GM19025 (cell line): Measurements from ENCODE around the gene ABI3.

ENCODE experiments used
- ATAC-seq: cut with Tn5 transposase; IDR thresholded peaks from one replicate; pipeline ENCODE4 v1.9.1; 2021; ENCODE audit warnings: mild to moderate bottlenecking, low read depth, moderate library complexity; ENCODE audit not compliant: unreplicated experiment

The ABI3 gene

DNA sequence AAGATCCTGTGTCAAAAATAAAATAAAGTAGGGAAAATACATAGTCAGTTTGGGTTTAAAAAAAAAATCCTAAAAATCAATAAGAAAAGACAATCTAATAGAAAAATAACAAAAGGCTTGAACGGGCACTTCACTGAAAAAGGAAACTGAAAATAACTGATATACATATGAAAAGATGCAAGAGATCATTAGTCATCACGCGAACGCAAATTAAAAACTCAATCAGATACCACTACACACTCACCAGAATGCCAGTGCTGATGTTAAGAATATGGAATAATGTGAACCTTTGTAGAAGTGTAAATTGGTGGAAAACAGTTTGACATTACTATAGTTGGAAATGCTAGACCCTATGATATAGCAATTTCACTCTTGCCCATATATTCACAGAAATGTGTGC, 14.8 kb upstream of the ABI3 start:
- ATAC-seq: no peak

DNA sequence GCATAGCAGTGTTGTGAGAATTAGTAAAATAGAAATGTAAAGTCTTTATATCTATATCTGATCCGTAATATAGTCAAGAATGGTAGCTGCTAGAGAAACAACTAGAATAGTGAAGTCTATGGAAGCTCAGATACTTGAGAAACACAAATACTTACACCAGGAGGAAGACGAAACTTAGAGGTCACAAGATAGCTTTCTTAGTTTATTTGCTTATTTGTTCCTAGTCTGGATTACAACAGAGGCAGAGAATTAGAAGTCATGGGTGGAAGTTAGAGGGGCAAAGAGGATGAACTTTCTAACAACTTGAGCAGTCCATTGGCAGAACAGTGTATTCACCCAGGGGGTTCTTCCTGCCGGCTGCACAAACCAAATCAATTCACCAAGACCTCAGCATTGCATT, 14.0 kb upstream of the ABI3 start:
- no peak for ATAC-seq

DNA sequence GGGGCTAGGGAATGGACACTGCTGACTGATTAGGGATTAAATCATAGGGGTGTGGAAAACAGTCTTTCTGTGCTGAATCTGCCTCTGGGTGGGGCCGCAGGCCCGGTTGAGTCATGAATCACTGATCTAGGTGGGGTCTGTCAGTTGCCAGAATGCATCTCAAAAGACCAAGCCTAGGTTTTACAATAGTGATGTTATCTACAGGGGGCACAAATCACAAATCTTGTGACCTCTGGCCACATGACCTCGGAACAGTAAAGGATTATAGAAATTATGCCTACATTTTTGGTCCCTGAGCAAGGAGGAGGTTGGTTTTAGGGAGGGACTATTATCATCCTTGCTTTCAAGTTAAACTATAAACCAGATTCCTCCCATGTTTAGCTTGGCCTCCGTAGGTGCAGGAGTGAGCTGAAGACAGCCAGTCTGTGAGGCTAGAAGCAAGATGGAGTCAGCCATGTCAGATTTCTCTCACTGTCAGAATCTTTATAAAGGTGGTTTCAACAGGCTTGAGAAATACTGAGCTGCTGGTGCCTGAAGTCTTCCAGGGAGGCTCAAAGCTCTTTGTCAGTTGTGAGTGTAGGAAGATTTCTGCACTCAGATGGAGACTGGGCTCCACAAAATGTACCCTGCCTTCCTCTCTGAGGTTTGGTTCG, 13.0 kb upstream of the ABI3 start:
- ATAC-seq: no peak

DNA sequence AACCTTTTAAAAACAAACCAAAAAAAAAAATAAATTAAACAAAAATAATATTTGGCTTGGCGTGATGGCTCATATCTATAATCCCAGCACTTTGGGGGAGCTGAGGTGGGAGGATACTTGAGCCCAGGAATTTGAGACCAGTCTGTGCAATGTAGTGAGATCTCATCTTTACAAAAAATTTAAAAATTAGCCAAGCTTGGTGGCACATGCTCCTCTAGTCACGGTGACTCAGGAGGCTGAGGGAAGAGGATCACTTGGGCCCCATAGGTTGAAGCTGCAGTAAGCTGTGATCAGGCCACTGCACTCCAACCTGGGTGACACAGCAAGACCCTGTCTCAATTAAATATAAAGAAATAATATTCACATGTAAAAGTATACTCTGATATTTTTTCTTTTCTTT, 12.3 kb upstream of the ABI3 start:
- ATAC-seq: no peak

DNA sequence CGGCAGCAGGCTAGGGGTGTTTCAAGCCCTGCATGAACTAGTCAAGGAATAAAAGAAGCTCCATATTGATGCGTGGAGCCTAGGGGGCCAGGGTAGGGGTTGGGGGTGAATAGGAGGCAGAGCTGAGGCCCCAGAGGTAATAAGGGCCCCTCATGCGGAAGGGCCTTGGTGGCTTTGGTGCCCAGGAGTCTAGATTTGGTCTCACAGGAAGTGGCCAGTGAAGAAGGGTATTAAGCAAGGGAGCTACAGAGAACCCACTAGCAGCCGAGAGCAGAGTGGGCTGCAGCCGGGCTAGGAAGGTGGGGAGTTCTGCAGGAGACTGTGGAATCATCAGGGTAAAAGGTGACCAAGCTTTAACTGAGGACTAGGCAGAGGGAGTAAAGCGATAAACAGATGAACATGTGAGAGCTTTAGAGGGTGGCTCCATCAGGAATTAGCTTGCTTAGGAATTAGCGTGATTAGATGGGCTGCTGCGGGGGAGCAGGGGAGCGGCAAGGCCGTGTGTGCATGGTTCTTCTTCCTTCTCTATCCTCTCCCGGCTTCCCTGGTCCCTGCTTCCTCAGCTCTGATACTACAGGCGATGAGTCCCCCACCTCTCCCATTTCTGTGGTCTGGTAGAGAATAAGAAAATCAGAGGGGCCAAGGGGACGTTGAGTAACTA, 10.0 kb upstream of the ABI3 start:
- no peak for ATAC-seq

DNA sequence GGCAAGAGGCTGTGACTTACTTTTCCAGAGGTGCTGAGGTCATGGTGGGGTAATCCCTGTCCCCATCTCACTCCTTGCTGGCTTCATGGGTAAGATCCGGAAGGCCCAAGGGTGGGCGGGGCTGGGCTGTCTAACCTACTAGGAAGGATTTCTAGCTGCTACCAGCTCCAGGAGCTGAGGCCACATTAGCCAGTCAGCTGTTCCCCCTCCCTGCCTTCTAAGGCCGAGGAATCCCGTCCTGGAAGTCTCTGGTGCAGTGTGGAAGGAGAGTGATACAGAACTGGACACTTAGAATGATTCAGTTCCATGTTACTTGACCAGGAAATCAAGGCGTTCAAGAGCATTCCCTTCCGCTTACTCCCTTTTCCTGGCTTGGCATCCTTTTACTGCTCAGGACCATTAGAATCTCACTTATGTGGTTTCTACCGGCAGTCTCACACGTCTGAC, 9.0 kb upstream of the ABI3 start:
- ATAC-seq: no peak

DNA sequence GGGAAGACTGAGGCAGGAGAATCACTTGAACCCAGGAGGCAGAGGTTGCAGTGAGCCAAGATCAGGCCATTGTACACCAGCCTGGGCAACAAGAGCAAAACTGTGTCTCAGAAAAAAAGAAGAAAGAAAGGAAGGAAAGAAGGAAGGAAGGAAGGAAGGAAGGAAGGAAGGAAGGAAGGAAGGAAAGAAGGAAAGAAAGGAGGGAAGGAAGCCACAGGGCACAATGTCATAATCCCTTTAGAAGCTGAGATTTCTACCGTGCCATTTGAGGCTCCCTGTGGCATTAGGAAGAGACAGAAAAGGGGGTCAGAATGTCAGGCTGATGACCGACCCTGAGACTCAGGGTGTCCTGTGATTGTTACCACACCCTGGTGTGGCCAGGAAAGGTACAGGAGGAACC, 6.7 kb upstream of the ABI3 start:
- no peak for ATAC-seq

DNA sequence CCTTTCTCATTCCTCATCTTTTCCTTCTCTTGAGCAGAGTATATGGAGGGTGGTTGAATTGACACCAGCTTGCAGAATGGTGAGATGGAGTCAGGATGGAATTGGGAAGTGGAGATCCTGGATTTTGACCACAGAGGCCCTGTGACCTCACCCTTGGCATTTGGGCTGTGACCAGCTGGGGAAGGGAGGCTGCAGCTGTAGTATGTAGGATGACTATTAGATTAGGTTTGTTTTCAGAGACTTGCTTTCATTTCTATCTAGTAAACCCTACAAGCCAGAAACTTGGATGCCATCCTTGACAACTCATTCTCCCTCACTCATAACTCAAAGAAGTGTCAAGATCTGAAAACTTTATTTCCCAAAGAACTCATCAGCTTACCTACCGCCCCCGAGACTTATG, 6.0 kb upstream of the ABI3 start:
- no peak for ATAC-seq

DNA sequence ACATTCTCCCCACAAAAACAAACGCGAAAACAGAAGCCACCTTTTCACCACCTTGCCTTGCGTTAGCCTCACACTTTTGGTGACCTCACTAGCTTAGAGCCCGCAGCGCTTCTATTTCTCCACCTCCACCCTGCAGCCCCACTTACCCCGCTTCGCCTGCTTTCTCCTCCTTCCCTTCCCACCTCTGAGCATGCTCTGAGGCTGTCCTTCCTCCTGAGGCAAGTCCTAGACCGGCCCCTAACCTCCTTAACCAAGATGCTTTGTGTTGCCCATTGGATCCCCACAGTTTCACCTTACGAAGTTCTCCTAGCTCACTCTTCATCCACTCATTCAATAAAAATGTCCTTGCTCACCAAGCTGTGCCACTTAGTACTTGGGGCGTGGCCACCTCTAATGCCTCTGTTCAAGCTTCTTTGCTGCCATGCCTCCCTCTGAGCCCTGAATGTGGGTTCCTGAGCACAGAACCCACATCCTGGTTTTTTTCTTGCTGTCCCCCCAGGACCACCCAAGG, 1.4 kb upstream of the ABI3 start:
- no peak for ATAC-seq

DNA sequence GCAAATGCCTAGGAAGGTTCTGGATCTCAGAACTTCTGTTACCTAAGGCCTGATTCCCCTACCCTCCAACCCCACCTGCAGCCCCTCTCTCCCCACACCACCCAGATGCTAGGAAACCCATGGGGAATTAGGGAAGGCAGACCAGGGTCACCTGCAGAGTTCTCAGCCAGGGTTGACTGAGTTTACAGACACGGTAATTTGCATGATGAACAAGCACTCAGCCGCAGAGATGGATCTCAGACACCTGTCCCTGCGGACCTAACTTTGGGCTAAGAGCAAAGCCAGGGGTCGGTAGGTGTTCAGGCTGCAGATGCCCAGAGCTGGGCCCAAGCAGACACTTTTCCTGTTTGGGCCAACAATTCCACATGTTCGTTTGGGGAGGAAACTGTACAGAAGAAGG, 2.9 kb downstream of the ABI3 start:
- no peak for ATAC-seq

DNA sequence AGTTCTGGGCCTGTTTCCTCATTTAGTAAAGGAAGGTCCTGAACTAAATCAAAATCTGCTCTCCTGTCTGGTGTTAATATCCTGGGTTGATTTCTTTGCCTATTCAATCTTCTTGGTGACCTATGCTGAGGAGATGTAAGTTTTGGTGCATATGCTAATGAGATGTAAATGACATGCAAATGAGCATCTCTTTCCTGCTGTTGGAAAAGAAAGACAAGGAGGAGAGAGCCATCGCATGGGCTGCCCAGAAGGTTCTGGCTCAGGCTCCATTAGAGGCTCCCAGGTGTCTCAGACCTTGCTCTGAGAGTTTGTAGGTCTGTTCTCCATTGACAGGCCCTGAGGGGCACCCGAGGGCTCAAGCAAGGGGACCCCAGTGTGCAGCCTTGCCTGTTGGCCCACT, 3.3 kb downstream of the ABI3 start:
- ATAC-seq: no peak

DNA sequence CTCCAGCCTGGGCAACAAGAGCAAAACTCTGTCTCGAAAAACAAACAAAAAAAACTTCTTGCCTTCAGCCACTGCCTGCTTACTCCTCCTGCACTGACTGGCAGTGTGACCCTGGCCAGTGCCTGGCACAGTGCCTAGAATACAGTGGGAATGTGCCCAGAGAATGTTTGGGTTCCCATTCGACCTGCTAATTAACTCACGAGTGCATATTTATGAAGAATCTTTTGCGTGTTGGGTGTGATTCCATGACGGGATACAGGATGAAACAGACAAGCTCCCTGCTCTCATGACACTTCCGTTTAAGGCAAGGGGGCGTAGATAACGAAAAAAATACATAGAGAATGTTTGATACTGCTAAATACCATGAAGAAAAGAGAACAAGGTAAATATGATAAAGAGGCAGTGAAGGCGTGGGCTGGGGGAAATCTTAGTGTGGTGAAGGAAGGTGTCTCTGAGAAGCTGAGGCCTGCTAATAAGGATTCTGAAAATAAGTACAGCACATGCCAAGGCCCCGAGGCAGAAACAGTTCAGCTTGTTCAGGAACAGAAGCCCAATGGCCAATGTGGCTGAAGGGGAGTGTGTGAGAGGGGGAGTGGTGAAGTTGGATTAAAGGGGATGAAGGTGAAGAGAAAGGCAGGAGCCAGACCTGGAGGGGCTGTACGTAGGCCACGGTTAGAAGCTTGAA, 4.3 kb downstream of the ABI3 start:
- ATAC-seq: no peak

DNA sequence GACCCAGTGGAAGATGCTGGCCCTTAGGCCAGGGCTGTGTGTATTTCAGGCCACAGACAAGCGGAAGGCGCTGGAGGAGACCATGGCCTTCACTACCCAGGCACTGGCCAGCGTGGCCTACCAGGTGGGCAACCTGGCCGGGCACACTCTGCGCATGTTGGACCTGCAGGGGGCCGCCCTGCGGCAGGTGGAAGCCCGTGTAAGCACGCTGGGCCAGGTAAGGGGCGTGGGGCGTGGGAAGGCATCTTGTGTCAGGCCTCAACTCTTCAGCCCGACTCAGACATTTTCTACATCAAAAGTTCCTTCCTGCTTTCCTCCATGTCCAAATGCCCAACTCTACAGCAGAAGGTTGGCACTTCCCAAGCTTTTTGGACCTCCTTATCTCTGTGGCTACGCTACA, 6.0 kb downstream of the ABI3 start:
- no peak for ATAC-seq

DNA sequence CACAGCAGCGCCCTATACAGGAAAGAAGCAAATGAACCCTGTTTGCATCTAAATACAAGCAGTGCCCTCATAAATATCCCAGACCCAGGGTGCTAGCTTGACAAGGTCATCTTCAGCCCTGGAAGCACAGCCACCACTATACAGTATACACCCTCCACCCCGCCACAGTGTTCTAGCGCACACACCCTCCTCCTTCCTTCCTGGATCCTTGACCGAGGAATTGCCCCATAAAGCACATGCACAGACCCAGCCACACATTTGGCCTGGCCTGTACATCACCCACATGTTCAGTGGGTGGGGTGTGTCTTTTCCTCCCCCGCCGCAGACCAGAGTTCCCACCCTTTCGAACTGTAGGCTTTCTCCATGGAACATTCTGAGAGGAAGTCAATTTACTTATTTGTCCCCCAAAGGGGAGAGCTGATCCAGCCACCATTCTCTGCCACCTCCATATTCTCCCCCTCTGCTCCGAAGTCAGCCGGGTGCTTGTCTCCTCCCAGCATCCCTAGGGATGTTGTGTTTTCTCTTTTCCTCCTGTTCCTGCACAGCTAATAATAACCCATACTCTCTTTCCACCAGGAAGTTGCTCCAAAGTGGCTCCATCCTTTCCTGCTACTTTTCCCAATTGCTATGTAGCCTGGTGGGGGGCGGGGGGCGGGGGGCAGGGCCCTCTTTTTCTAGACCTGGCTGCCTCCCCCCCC, 6.6 kb downstream of the ABI3 start:
- no peak for ATAC-seq

DNA sequence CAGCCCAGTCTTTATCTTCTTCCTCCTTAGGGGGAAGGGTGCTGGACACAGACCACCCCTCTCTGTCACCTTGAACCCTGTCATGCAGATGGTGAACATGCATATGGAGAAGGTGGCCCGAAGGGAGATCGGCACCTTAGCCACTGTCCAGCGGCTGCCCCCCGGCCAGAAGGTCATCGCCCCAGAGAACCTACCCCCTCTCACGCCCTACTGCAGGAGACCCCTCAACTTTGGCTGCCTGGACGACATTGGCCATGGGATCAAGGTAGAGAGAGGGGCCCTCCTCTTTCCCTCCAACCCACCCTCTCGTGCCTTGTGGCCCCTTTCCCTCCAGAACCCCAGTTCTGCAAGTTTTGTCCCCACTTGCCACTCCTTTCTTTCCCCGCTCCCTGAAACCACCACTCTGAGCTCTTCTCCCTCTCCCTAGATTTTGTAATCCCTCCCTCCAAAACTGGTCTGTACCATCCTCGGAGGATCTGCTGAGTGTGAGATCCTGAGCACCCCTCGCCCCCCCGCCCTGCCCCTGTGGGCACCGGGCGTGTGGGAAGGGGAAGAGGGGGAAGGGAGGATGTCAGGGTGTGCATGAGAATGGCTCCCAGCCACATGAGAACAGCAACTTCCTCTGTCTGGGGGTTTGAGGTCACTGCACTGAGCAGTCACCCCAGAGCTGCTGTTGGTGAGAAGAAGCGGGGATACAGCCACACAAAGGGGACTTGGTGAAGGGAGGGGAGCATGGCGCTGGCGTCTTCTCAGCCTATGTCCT, 7.3 kb downstream of the ABI3 start:
- peak; percentile 53 for ATAC-seq

DNA sequence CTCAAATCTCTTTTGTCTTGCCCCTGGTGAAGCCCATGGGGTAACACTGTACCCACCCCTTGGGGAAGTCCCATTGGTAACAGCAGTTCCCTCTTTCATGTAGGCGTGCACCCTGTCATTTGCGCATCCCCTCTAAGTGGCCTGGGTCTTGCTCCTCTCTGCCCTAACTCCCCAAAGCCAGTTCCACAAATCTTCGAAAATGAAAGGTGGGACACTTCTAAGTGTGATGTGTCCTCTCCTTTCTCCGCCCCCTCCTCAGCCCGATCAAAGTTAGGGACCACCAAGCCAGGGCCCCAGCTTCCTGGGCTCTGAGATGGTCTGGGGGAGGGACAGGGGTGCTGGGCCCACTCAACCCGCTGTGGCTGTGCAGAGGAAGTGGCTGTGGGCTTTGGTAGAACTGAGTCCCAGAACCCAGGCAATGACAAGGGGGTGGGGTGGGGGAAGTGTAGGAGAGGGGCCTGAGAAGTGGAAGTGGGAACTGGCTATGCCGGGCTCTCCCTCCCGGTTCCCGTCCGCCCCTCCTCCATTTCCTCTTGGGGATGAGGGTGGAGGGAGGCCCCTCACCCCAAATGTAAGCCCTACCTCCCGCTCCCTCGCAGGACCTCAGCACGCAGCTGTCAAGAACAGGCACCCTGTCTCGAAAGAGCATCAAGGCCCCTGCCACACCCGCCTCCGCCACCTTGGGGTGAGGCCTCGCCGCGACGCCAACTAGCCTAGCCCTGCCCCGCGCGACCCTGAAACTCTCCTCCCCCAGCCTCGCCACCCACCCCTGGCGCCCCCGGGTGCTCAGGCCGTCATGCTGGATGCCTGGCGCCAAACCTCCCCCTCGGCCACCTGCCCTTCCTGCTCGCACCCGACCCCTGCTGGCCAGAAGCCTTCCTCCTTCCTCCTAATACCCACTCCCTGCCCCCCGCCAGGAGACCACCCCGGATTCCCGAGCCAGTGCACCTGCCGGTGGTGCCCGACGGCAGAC, 8.7 kb downstream of the ABI3 start:
- no peak for ATAC-seq

DNA sequence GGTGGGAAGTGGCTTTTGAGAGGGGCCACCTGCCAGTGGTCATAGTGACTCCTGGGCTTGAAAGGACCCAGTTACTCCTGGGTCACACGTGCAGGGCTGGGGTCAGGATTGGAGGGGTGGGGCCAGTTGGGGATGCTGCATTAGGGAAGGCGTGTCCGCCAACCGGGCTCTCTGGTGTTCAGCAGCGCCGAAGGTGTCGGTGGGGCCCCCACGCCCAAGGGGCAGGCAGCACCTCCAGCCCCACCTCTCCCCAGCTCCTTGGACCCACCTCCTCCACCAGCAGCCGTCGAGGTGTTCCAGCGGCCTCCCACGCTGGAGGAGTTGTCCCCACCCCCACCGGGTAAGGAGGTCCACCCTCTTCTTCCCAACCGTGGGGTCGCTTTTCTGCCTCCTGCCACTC, 9.5 kb downstream of the ABI3 start:
- ATAC-seq: no peak

DNA sequence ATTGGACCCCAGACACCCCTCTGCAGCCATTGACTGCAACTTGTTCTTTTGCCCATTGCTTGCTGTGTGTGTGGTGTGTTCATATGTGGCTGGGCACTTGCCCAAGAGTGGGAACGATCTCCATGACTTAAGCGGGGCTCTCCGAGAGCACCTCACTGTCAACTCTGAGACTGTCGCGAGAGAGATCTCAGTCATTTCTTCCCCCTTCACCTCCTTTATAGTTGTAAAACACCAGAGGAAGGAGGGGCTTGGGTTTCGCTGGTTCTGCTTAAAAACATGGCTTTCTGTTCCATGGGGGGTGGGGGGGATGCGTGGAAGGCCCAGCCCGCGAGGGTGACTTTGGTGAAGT, 12.6 kb downstream of the ABI3 start:
- no peak for ATAC-seq

DNA sequence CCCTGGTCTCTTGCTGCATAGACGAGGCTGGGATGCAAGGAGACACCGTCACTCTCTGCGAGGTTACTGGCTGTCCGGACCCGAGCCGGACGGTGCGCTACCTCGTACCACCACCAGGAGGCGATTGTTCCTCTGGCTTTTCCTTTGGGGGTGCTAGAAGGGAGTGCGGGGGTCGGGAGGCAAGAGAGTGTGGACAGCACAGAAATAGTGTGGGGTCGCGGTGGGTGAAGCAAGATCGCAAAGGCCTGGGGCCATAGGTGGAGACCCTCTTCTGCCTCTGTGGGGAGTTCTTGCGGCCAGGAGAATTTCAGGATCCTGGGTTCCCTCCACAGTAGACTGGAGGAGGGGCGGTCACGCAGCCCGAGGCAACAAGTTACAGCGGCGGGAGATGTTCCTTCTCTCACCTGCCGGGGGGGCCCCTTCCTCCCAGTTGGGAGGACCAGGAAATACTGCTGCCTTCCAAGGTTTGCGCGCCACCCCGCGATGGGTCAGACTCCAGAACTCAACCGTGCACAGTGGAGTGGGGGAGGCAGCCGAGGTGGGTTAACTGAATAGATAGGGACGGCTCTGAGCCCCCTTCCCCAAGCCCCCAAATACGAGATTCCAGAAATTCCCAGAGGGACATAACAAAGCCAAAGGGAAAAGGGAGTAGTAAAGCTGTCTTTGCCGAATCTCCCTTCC, 13.2 kb downstream of the ABI3 start:
- ATAC-seq: no peak
